ENCODE measurements around the gene LRIG1. TPM values are rescaled to one million over a fixed set of nuclear protein-coding genes. Genes with fewer than 3 reads are reported as not detected.

The LRIG1 gene
- polyA plus RNA-seq, 1 donor: 43.7 TPM

DNA sequence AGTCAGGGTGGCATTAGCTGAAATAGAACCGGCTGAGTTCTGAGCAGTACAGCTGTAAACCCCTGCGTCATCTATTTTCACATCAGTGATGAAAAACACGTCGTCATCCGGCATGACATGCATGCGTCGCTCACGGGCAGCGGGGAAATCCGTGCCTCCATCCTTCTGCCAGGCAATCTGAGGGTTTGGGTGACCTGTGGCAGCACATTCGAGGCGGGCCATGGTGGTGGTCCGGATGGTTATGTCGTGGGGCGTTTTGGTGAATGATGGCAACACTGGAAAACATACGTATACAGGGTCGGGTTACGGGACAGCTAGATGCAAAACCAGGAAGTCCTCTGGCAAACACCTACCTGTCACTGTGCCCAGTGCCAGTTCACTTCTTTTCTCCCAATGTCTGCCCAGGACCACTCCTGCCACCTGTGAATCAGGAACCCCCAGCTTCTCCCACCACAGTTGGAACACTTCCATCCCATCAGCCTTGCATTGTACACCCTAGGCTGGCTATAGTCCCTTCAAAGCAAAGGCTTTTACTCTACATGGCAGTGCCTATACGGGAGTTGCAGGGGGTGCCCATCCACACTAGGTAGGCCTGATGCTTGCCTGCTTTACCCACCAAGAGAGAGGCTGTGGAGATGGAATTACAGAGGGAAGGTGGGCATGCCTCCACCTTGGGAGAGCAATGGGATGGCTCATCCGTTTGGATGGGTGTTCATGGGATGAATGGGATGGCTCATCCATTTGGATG lies 116.7 kb downstream of the LRIG1 start:
- no peaks in the 10 kb centered on the region for H3K9me3 ChIP-seq (ENCODE audit: control insufficient read depth, low read depth, low read length)
- peaks cover 89% of the 10 kb centered on the region for H3K36me3 ChIP-seq (ENCODE audit: control insufficient read depth, insufficient read depth, low read length)
- no peak for DNase-seq
- no peaks in the 10 kb centered on the region for H3K27me3 ChIP-seq (ENCODE audit: control insufficient read depth, insufficient read depth, low read length)
- no peak overlapping the region for H3K4me3 ChIP-seq (ENCODE audit: low read length)
- H3K27ac ChIP-seq (ENCODE audit: low read length): no peak overlapping the region
- no CpG with 5 or more reads among the region's 20 CpGs for WGBS (ENCODE audit: insufficient coverage, low lambda C conversion rate)
- H3K4me1 ChIP-seq (ENCODE audit: control insufficient read depth, insufficient read depth, low read length): no peaks in the 10 kb centered on the region

- H3K27me3 ChIP-seq (ENCODE audit: control insufficient read depth, insufficient read depth, low read length): no peaks in the 10 kb centered on the region
- no peaks in the 10 kb centered on the region for H3K4me1 ChIP-seq (ENCODE audit: control insufficient read depth, insufficient read depth, low read length)
- H3K36me3 ChIP-seq (ENCODE audit: control insufficient read depth, insufficient read depth, low read length): peaks cover 91% of the 10 kb centered on the region
- no peak overlapping the region for H3K4me3 ChIP-seq (ENCODE audit: low read length)
- no peak for DNase-seq
- H3K27ac ChIP-seq (ENCODE audit: low read length): no peak overlapping the region
- no CpG with 5 or more reads among the region's 18 CpGs for WGBS (ENCODE audit: insufficient coverage, low lambda C conversion rate)
- H3K9me3 ChIP-seq (ENCODE audit: control insufficient read depth, low read depth, low read length): no peaks in the 10 kb centered on the region
Observed at GRCh38 chr3:66383023-66383422, 117.8 kb downstream of the LRIG1 start.

GRCh38 chr3:66382142-66382541 lies 118.7 kb downstream of the LRIG1 start:
- Histone ChIP-seq H3K4me3 (ENCODE audit: low read length) (no peak overlapping the region), H3K9me3 (ENCODE audit: control insufficient read depth, low read depth, low read length) (no peaks in the 10 kb centered on the region), H3K36me3 (ENCODE audit: control insufficient read depth, insufficient read depth, low read length) (peaks cover 96% of the 10 kb centered on the region), H3K27me3 (ENCODE audit: control insufficient read depth, insufficient read depth, low read length) (no peaks in the 10 kb centered on the region), H3K27ac (ENCODE audit: low read length) (no peak overlapping the region), H3K4me1 (ENCODE audit: control insufficient read depth, insufficient read depth, low read length) (peaks cover 4% of the 10 kb centered on the region)
- DNase-seq: no peak
- no CpG with 5 or more reads among the region's 10 CpGs for WGBS (ENCODE audit: insufficient coverage, low lambda C conversion rate)

DNA sequence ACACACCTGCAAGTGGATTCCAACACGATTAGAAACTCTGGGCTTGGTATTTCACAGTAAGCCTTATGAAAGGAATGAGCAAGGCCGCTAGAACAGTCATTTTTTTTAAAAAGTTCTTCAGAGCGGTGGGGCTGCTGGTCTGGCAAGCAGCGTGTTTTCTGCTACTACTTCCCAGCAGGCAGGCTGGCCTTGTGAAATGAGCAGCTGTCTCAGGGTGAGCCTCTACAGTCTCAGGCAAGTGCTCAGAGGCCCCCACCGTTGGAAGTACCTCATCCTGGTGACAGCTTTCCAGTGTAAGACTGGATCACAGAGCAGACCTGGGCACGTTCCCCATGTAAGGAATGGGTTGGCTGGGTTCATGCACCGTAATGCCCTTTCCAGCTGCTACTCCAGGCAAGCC lies 119.2 kb downstream of the LRIG1 start:
- peaks cover 91% of the 10 kb centered on the region for H3K36me3 ChIP-seq (ENCODE audit: control insufficient read depth, insufficient read depth, low read length)
- no peak overlapping the region for H3K27ac ChIP-seq (ENCODE audit: low read length)
- no peak for DNase-seq
- no peak overlapping the region for H3K4me3 ChIP-seq (ENCODE audit: low read length)
- H3K9me3 ChIP-seq (ENCODE audit: control insufficient read depth, low read depth, low read length): no peaks in the 10 kb centered on the region
- WGBS (ENCODE audit: insufficient coverage, low lambda C conversion rate): no CpG with 5 or more reads among the region's 7 CpGs
- no peaks in the 10 kb centered on the region for H3K27me3 ChIP-seq (ENCODE audit: control insufficient read depth, insufficient read depth, low read length)
- peaks cover 8% of the 10 kb centered on the region for H3K4me1 ChIP-seq (ENCODE audit: control insufficient read depth, insufficient read depth, low read length)

GRCh38 chr3:66380200-66380932 lies 120.5 kb downstream of the LRIG1 start:
- no peak for DNase-seq
- Histone ChIP-seq H3K4me1 (ENCODE audit: control insufficient read depth, insufficient read depth, low read length) (peaks cover 8% of the 10 kb centered on the region), H3K27ac (ENCODE audit: low read length) (no peak overlapping the region), H3K4me3 (ENCODE audit: low read length) (no peak overlapping the region), H3K9me3 (ENCODE audit: control insufficient read depth, low read depth, low read length) (no peaks in the 10 kb centered on the region), H3K27me3 (ENCODE audit: control insufficient read depth, insufficient read depth, low read length) (no peaks in the 10 kb centered on the region), H3K36me3 (ENCODE audit: control insufficient read depth, insufficient read depth, low read length) (peaks cover 84% of the 10 kb centered on the region)
- WGBS (ENCODE audit: insufficient coverage, low lambda C conversion rate): no CpG with 5 or more reads among the region's 26 CpGs

DNA sequence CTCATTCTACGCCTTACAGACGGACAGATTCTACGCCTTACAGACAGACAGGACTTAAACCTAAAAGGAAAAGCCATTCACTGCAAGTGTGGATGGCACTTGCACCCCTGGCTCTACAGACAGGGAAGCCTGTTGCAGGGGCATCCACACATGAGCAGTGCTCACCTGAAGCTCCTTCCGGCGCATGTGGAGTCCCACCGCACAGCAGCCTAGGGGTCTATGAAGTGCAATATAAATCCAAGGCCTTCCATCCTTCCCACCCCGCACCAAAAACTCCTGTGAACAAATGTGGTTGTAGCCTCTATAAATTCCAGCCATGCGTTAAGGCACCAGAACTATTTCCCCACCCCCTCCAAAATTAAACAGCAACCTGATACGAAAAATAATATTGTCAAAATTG lies 121.3 kb downstream of the LRIG1 start:
- Histone ChIP-seq H3K9me3 (ENCODE audit: control insufficient read depth, low read depth, low read length) (no peaks in the 10 kb centered on the region), H3K27ac (ENCODE audit: low read length) (no peak overlapping the region), H3K36me3 (ENCODE audit: control insufficient read depth, insufficient read depth, low read length) (peaks cover 80% of the 10 kb centered on the region), H3K27me3 (ENCODE audit: control insufficient read depth, insufficient read depth, low read length) (no peaks in the 10 kb centered on the region), H3K4me3 (ENCODE audit: low read length) (no peak overlapping the region), H3K4me1 (ENCODE audit: control insufficient read depth, insufficient read depth, low read length) (peaks cover 8% of the 10 kb centered on the region)
- no peak for DNase-seq
- 83% methylated on average over 1 of the region's 9 CpGs for WGBS (ENCODE audit: insufficient coverage, low lambda C conversion rate)

DNA sequence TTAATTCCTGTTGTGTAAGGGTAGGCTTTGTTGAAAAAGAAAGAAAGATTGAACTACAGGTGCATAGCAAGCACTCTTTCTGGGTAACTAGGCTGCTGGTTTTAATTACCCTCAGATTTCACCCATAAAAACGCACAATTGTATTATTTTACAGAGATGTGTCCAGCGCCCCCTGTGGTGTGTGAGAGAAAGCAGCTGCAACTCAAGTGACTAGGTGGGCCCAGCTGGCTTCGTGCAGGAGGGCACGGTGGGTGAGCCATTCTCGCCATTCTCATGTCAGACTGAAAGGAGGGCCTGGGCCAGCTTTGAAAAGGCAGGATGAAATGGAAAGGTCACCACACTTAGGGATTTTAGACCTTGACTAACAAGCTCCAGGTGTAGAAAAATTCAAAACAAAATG lies 122.6 kb downstream of the LRIG1 start:
- DNase-seq: no peak
- WGBS (ENCODE audit: insufficient coverage, low lambda C conversion rate): no CpG with 5 or more reads among the region's 5 CpGs
- H3K36me3 ChIP-seq (ENCODE audit: control insufficient read depth, insufficient read depth, low read length): peaks cover 71% of the 10 kb centered on the region
- no peaks in the 10 kb centered on the region for H3K27me3 ChIP-seq (ENCODE audit: control insufficient read depth, insufficient read depth, low read length)
- peaks cover 8% of the 10 kb centered on the region for H3K4me1 ChIP-seq (ENCODE audit: control insufficient read depth, insufficient read depth, low read length)
- no peaks in the 10 kb centered on the region for H3K9me3 ChIP-seq (ENCODE audit: control insufficient read depth, low read depth, low read length)
- no peak overlapping the region for H3K4me3 ChIP-seq (ENCODE audit: low read length)
- no peak overlapping the region for H3K27ac ChIP-seq (ENCODE audit: low read length)

GRCh38 chr3:66377800-66378199 lies 123.0 kb downstream of the LRIG1 start:
- WGBS (ENCODE audit: insufficient coverage, low lambda C conversion rate): no CpG with 5 or more reads among the region's 5 CpGs
- Histone ChIP-seq H3K4me3 (ENCODE audit: low read length) (no peak overlapping the region), H3K27me3 (ENCODE audit: control insufficient read depth, insufficient read depth, low read length) (no peaks in the 10 kb centered on the region), H3K9me3 (ENCODE audit: control insufficient read depth, low read depth, low read length) (no peaks in the 10 kb centered on the region), H3K27ac (ENCODE audit: low read length) (no peak overlapping the region), H3K36me3 (ENCODE audit: control insufficient read depth, insufficient read depth, low read length) (peaks cover 67% of the 10 kb centered on the region), H3K4me1 (ENCODE audit: control insufficient read depth, insufficient read depth, low read length) (peaks cover 8% of the 10 kb centered on the region)
- DNase-seq: no peak

DNA sequence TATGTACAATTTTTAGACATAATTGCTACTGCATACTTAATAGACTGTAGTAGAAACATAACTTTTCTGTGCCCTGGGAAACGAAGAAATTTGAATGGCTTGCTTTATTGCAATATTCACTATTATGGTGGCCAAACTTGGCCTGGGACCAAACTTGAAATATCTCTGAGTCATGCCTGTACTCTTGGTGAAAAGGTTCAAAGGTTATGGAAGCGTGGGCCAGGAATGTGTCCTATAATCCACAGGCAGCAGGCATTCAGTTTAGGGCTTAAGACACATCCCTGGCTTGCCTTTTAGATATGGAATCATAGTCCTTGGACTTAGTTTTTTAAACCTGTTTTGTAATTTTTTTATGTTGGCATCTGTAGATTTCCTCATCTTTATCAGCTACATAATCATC lies 124.3 kb downstream of the LRIG1 start:
- H3K27ac ChIP-seq (ENCODE audit: low read length): no peak overlapping the region
- WGBS (ENCODE audit: insufficient coverage, low lambda C conversion rate): no CpG with 5 or more reads among the region's 2 CpGs
- no peaks in the 10 kb centered on the region for H3K9me3 ChIP-seq (ENCODE audit: control insufficient read depth, low read depth, low read length)
- H3K4me1 ChIP-seq (ENCODE audit: control insufficient read depth, insufficient read depth, low read length): peaks cover 8% of the 10 kb centered on the region
- no peaks in the 10 kb centered on the region for H3K27me3 ChIP-seq (ENCODE audit: control insufficient read depth, insufficient read depth, low read length)
- peaks cover 55% of the 10 kb centered on the region for H3K36me3 ChIP-seq (ENCODE audit: control insufficient read depth, insufficient read depth, low read length)
- H3K4me3 ChIP-seq (ENCODE audit: low read length): no peak overlapping the region
- peak; percentile 55 to 70 for DNase-seq

DNA sequence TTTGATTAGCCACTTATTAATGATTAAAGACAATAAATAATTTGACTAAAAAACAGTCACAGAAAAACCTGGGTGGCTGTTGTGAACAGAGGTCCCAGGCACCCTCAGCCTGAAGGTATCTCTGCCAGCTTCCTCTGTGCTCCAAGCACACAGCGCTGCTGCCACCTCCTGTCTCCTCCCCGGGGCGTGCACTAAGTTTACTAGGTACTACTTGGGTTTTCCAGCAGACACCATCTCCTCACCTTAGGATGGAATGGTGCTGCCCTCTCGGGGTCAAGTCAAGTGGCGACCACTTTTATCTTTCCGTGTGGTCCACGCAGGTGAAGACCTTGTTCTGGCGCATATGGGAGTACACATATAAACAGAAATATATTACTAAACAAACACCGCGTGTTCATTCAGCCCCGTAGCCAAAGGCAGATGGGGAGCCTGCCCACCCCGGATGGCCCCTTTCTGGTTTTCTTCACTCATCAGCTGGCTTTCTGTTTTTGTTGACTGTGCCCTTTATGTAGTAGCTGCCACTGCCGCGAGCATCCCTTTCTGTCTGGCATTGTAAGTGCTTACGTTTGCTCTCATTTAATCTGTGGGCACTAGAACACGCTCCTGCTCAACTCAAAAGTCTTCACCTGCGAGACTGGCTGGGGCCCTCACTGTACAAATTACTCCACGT lies 128.0 kb downstream of the LRIG1 start:
- H3K27me3 ChIP-seq (ENCODE audit: control insufficient read depth, insufficient read depth, low read length): no peaks in the 10 kb centered on the region
- no peak overlapping the region for H3K27ac ChIP-seq (ENCODE audit: low read length)
- H3K36me3 ChIP-seq (ENCODE audit: control insufficient read depth, insufficient read depth, low read length): peaks cover 29% of the 10 kb centered on the region
- no peak overlapping the region for H3K4me3 ChIP-seq (ENCODE audit: low read length)
- 80% methylated on average over 4 of the region's 18 CpGs for WGBS (ENCODE audit: insufficient coverage, low lambda C conversion rate)
- peak; percentile 23 to 38 for DNase-seq
- H3K9me3 ChIP-seq (ENCODE audit: control insufficient read depth, low read depth, low read length): no peaks in the 10 kb centered on the region
- peaks cover 8% of the 10 kb centered on the region for H3K4me1 ChIP-seq (ENCODE audit: control insufficient read depth, insufficient read depth, low read length)
